Central memory CD8-positive, alpha-beta T cell (primary cell): ENCODE data around the gene COLEC11.

ENCODE experiments used
- ATAC-seq: fragments of 150-1000 bp; cut with Tn5 transposase; replicated peaks from 2 replicates; pipeline ENCODE4 v1.10.0; 2022; ENCODE audit warnings: mild to moderate bottlenecking, moderate FRiP score, moderate number of reproducible peaks; ENCODE audit not compliant: poor library complexity, severe bottlenecking; ENCODE audit errors: extremely low read depth
- DNase-seq, 2 donors: peaks; one replicate each; pipeline ENCODE4 v3.0.0; 2021; ENCODE audit warnings: low spot score in 2 of 2
- H3K27ac Mint-ChIP-seq: one replicate; pipeline ENCODE4 v1.8.0; 2022; ENCODE audit warnings: low read depth, mild to moderate bottlenecking, moderate library complexity, mixed read lengths
- H3K27me3 Mint-ChIP-seq: one replicate; pipeline ENCODE4 v1.8.0; 2022; ENCODE audit warnings: mixed read lengths
- H3K36me3 Mint-ChIP-seq: one replicate; pipeline ENCODE4 v1.8.0; 2022; ENCODE audit warnings: mild to moderate bottlenecking, moderate library complexity, mixed read lengths; ENCODE audit not compliant: insufficient read depth
- H3K4me1 Mint-ChIP-seq: one replicate; pipeline ENCODE4 v1.8.0; 2022; ENCODE audit warnings: mixed read lengths
- H3K4me3 Mint-ChIP-seq: one replicate; pipeline ENCODE4 v1.8.0; 2022; ENCODE audit warnings: mild to moderate bottlenecking, moderate library complexity, mixed read lengths
- H3K9me3 Mint-ChIP-seq: one replicate; pipeline ENCODE4 v1.8.0; 2022; ENCODE audit warnings: mixed read lengths

COLEC11 gene

DNA sequence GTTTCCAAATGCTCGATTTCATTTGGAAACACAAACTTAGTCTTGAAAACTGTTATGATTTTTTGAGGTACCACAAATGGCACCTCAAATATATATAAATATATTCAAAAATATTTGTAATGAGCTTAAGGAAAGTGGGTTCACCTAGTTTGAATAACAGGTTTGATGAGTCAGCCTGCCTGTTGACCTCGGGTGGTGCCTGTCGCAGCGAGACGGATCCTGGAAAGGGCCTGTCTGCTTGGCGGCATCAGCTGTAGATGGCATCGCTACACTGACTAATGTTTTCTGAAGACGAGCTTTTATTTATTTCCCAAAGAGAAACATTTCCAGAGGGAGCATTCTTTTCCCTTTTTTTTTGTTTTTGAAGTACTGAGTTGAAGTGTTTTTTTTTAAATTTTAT lies 70.0 kb downstream of the COLEC11 start:
- Mint-ChIP-seq H3K4me3 (no peak overlapping the region), H3K4me1 (peaks cover 9% of the 10 kb centered on the region), H3K36me3 (no peaks in the 10 kb centered on the region), H3K27me3 (peaks cover 11% of the 10 kb centered on the region), H3K9me3 (peaks cover 4% of the 10 kb centered on the region), H3K27ac (no peak overlapping the region)
- ATAC-seq (no peak), DNase-seq (no peak)

DNA sequence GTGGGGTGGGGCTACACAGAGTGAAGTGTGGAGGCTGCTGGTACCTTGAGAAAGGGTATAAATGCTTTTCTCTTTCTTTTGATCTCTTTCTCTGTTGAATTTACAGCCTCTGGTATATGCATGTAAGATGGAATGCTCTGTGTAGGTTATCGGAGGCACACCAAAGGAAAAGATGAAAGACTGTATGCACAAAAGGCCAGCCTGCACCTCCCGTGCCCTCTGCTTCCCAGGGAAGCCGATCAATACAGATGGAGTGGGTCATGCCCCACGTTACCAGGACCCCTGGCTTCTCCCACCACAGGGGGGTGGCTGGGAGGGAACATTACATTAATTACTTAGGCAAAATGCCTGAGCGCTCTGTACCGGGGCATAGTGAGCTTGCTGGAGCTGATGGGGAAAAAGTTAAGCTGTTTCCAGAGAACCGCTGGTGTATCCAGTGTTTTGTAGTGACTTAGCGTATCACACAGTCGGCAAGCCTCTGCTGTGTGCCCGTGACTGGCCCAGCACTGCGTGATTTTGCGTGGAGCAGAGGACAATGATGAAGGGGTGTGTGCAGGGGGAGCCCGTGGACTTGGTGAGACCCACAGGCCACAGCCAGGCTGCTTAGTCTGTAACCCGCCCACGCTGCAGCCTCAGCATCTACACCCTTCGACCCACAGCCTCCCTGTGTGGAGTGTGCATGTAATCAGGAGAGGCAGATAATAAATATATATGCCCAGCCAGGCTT lies 71.1 kb downstream of the COLEC11 start:
- no peak overlapping the region for H3K4me3 Mint-ChIP-seq
- H3K27ac Mint-ChIP-seq = no peak overlapping the region
- H3K9me3 Mint-ChIP-seq = peaks cover 4% of the 10 kb centered on the region
- DNase-seq (no peak), ATAC-seq (no peak)
- peaks cover 11% of the 10 kb centered on the region for H3K27me3 Mint-ChIP-seq
- H3K4me1 Mint-ChIP-seq = no peaks in the 10 kb centered on the region
- no peaks in the 10 kb centered on the region for H3K36me3 Mint-ChIP-seq

DNA sequence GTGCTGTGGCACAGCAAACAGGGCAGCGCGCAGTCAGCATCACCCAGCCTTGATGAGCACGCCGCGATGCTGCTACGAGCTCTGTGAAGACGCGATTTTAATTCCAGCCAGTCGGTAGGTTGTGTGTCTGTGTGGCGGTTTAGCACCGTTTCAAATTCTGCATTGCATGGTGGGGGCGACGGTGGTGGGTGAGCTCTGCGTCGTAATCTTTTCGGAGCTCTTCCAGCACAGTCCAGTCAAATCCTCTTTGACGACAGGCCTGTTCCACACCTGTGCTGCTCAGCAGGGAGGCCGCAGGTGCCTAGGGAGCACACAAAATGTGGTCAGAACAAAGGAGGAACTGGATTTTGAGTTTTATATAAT lies 71.7 kb downstream of the COLEC11 start:
- Mint-ChIP-seq H3K4me3 (no peak overlapping the region), H3K4me1 (no peaks in the 10 kb centered on the region), H3K27ac (no peak overlapping the region), H3K9me3 (peaks cover 4% of the 10 kb centered on the region), H3K27me3 (peaks cover 11% of the 10 kb centered on the region), H3K36me3 (no peaks in the 10 kb centered on the region)
- no peak for DNase-seq
- ATAC-seq = no peak

DNA sequence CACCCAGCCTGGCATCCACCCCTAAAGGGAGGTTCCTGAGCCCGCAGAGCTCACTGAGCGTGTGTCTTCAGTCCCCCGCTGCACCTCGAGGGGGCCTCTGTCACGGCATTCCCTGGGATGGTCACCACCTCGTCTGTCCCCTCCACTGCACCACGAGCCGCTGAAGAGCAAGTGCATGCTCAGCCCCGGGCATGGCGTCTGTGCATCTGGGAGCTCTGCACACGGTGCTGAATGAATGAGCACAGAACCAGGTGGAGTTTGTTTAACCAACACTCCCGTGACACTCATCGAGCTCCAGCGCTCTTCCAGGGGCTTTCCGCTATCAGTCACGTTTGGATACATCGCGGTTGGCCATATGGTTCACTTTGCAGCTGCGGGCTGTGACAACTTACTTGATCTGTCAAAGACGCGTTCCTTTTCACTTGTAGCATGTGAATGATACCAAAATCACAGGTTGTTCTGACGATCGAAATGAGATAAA lies 72.3 kb downstream of the COLEC11 start:
- peaks cover 4% of the 10 kb centered on the region for H3K9me3 Mint-ChIP-seq
- H3K36me3 Mint-ChIP-seq = no peaks in the 10 kb centered on the region
- DNase-seq (no peak), ATAC-seq (no peak)
- H3K4me3 Mint-ChIP-seq = no peak overlapping the region
- no peaks in the 10 kb centered on the region for H3K4me1 Mint-ChIP-seq
- no peak overlapping the region for H3K27ac Mint-ChIP-seq
- peaks cover 11% of the 10 kb centered on the region for H3K27me3 Mint-ChIP-seq

DNA sequence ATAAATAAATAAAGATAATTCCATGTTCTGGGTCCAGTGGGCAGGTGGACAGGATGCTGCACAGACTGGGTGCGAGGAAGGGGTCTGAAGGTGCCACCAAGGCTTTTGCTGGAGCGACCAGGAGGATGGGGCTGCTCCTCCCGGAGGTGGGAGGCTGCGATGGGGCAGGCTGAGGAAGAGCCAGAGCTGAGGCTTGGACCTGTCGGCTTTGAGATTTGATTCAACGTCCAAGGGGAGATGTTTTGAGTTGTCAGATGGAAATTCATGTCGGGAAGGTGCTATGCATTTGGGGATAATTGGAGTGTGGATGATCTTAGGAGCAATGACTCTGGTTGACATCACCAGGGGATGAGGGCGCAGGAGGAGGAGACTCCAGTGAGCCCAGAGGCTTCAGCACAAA lies 74.7 kb downstream of the COLEC11 start:
- H3K27ac Mint-ChIP-seq = no peak overlapping the region
- ATAC-seq = no peak

GRCh38 chr2:3670376-3670775 lies 75.5 kb downstream of the COLEC11 start:
- H3K9me3 Mint-ChIP-seq = peaks cover 3% of the 10 kb centered on the region
- no peak overlapping the region for H3K27ac Mint-ChIP-seq
- ATAC-seq = no peak
- peaks cover 20% of the 10 kb centered on the region for H3K27me3 Mint-ChIP-seq
- no peaks in the 10 kb centered on the region for H3K36me3 Mint-ChIP-seq
- no peak overlapping the region for H3K4me3 Mint-ChIP-seq
- DNase-seq = no peak
- H3K4me1 Mint-ChIP-seq = no peaks in the 10 kb centered on the region

More for the DNA sequence above, 74.7 kb downstream of the COLEC11 start:
- no peak overlapping the region for H3K4me3 Mint-ChIP-seq
- DNase-seq = no peak
- no peaks in the 10 kb centered on the region for H3K4me1 Mint-ChIP-seq
- peaks cover 4% of the 10 kb centered on the region for H3K9me3 Mint-ChIP-seq
- peaks cover 23% of the 10 kb centered on the region for H3K27me3 Mint-ChIP-seq
- H3K36me3 Mint-ChIP-seq = no peaks in the 10 kb centered on the region

- DNase-seq (no peak), ATAC-seq (no peak)
- Mint-ChIP-seq H3K36me3 (no peaks in the 10 kb centered on the region), H3K27me3 (peaks cover 15% of the 10 kb centered on the region), H3K9me3 (no peaks in the 10 kb centered on the region), H3K4me3 (no peak overlapping the region), H3K4me1 (no peaks in the 10 kb centered on the region), H3K27ac (no peak overlapping the region)
Observed at GRCh38 chr2:3670941-3671340, 76.0 kb downstream of the COLEC11 start.

DNA sequence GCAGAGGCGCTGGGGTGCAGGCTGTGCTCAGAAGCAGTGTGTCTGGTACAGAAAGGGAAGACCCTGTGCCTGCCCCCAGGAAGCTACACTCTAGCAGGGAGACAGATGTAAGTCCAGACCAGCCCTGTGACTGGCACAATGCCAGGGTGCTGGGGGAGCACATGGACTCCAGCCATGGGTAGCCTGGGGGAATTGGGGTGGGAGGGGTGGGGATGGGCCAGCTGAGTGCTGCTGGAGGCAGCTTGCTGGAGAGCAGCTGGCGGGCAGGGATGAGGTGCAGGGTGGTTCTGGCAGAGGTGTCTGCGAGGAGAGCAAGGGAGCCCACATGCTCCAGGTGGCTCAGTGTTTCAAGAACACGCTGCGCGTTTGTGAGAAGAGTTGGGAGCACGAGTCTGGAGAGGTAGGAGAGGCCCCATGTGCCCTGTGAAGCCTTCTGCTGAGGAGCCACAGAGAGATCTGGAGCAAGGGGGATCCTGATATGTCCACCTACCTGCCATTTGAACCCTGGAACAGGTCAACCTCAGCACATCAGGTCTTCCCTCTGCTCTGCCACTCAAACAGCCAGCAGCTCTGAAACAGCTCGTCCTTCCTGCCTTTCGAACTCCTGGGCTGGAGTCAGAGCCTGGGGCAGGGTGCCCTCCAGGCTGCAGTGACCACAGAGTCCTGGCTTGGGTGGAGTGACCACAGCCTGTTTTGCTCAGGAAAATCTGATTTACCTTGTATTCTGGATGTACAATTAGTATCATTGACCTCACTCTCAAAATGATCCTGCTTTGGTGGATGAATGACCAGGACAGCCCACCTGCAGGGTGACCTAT lies 78.2 kb downstream of the COLEC11 start:
- no peaks in the 10 kb centered on the region for H3K4me1 Mint-ChIP-seq
- H3K9me3 Mint-ChIP-seq = no peaks in the 10 kb centered on the region
- DNase-seq (no peak), ATAC-seq (no peak)
- H3K36me3 Mint-ChIP-seq = no peaks in the 10 kb centered on the region
- H3K27ac Mint-ChIP-seq = no peak overlapping the region
- H3K27me3 Mint-ChIP-seq = peaks cover 25% of the 10 kb centered on the region
- no peak overlapping the region for H3K4me3 Mint-ChIP-seq

GRCh38 chr2:3674066-3674845 lies 79.3 kb downstream of the COLEC11 start:
- Mint-ChIP-seq H3K9me3 (no peaks in the 10 kb centered on the region), H3K36me3 (no peaks in the 10 kb centered on the region), H3K4me1 (no peaks in the 10 kb centered on the region), H3K27me3 (peaks cover 28% of the 10 kb centered on the region), H3K4me3 (no peak overlapping the region), H3K27ac (no peak overlapping the region)
- no peak for ATAC-seq
- no peak for DNase-seq

DNA sequence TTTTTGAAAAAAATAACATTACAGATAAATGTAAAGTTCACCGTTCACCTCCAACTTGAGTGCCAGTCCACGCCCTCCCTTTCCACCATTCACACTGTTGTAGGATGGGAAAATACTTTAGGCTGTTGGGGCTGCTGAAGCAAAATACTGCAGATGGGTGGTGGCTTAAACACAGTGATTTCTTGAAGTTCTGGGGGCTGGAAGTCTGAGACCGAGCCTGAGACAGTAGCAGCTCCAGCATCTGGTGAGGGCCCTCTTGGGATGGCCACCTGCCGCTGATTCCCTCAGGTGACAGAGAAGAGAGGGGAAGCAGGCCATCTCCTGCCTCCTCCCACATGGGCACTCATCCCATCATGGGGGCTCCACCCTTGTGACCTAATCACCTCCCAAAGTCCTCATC lies 80.8 kb downstream of the COLEC11 start:
- no peak overlapping the region for H3K27ac Mint-ChIP-seq
- no peaks in the 10 kb centered on the region for H3K36me3 Mint-ChIP-seq
- H3K4me1 Mint-ChIP-seq = no peaks in the 10 kb centered on the region
- no peak for ATAC-seq
- no peak for DNase-seq
- H3K9me3 Mint-ChIP-seq = no peaks in the 10 kb centered on the region
- no peak overlapping the region for H3K4me3 Mint-ChIP-seq
- H3K27me3 Mint-ChIP-seq = peaks cover 28% of the 10 kb centered on the region

GRCh38 chr2:3677436-3677835 lies 82.5 kb downstream of the COLEC11 start:
- DNase-seq (no peak), ATAC-seq (no peak)
- no peaks in the 10 kb centered on the region for H3K4me1 Mint-ChIP-seq
- H3K36me3 Mint-ChIP-seq = no peaks in the 10 kb centered on the region
- peaks cover 28% of the 10 kb centered on the region for H3K27me3 Mint-ChIP-seq
- no peaks in the 10 kb centered on the region for H3K9me3 Mint-ChIP-seq
- no peak overlapping the region for H3K4me3 Mint-ChIP-seq
- no peak overlapping the region for H3K27ac Mint-ChIP-seq

GRCh38 chr2:3678212-3678611 lies 83.3 kb downstream of the COLEC11 start:
- no peak overlapping the region for H3K4me3 Mint-ChIP-seq
- H3K27ac Mint-ChIP-seq = no peak overlapping the region
- H3K27me3 Mint-ChIP-seq = peaks cover 28% of the 10 kb centered on the region
- ATAC-seq (no peak), DNase-seq (no peak)
- H3K4me1 Mint-ChIP-seq = no peaks in the 10 kb centered on the region
- H3K36me3 Mint-ChIP-seq = no peaks in the 10 kb centered on the region
- H3K9me3 Mint-ChIP-seq = no peaks in the 10 kb centered on the region
